ENCODE data around the gene TBX18.
A peak's percentile ranks its signal among the peaks of the same experiment; 100 is the strongest.

Gene TBX18

GRCh38 chr6:84753173-84753572, 11.2 kb downstream of the TBX18 start:
- no peaks in the 10 kb centered on the region for H3K4me1 ChIP-seq (ENCODE audit: control insufficient read depth, low read depth, low read length)
- H3K23ac ChIP-seq (ENCODE audit: low read length): no peak overlapping the region
- no peaks in the 10 kb centered on the region for H3K27me3 ChIP-seq (ENCODE audit: insufficient read depth, low read length, poor library complexity)
- H3K56ac ChIP-seq (ENCODE audit: low read length): no peak overlapping the region
- H3K4ac ChIP-seq (ENCODE audit: low read depth, low read length): no peak overlapping the region
- H2BK15ac ChIP-seq (replicated peaks; ENCODE audit: low read depth): no peak overlapping the region
- H3K18ac ChIP-seq (ENCODE audit: low read length): no peak overlapping the region
- H3K4me3 ChIP-seq (ENCODE audit: low read length): no peak overlapping the region
- H2AK5ac ChIP-seq (ENCODE audit: low read length): no peak overlapping the region
- H3K79me1 ChIP-seq (ENCODE audit: low read length): no peaks in the 10 kb centered on the region
- H3K9ac ChIP-seq (ENCODE audit: low read length): no peak overlapping the region
- no peak for DNase-seq
- H3K27ac ChIP-seq (ENCODE audit: low read depth, low read length): no peak overlapping the region
- H2BK120ac ChIP-seq (ENCODE audit: low read depth, low read length): no peak overlapping the region
- no peak overlapping the region for H2BK5ac ChIP-seq (ENCODE audit: low read length)
- no peaks in the 10 kb centered on the region for H3K36me3 ChIP-seq (ENCODE audit: control insufficient read depth, insufficient read depth, low read length)
- no CpG with 5 or more reads among the region's 1 CpG for WGBS (ENCODE audit: extremely low coverage, insufficient coverage, low lambda C conversion rate)
- no peak overlapping the region for H4K5ac ChIP-seq (ENCODE audit: low read length)
- H3K4me2 ChIP-seq (ENCODE audit: low read length): no peak overlapping the region
- no peaks in the 10 kb centered on the region for H3K79me2 ChIP-seq (ENCODE audit: control insufficient read depth, insufficient read depth, low read length)
- H4K8ac ChIP-seq (ENCODE audit: low read depth, low read length): no peak overlapping the region

- no peak overlapping the region for H4K5ac ChIP-seq (ENCODE audit: low read length)
- H3K79me1 ChIP-seq (ENCODE audit: low read length): no peaks in the 10 kb centered on the region
- DNase-seq: peak; percentile 32
- no peak overlapping the region for H3K4me3 ChIP-seq (ENCODE audit: low read length)
- no peak overlapping the region for H3K4me2 ChIP-seq (ENCODE audit: low read length)
- H3K18ac ChIP-seq (ENCODE audit: low read length): no peak overlapping the region
- no peaks in the 10 kb centered on the region for H3K79me2 ChIP-seq (ENCODE audit: control insufficient read depth, insufficient read depth, low read length)
- no peak overlapping the region for H3K4ac ChIP-seq (ENCODE audit: low read depth, low read length)
- H3K23ac ChIP-seq (ENCODE audit: low read length): no peak overlapping the region
- no peak overlapping the region for H2BK15ac ChIP-seq (replicated peaks; ENCODE audit: low read depth)
- no peak overlapping the region for H3K27ac ChIP-seq (ENCODE audit: low read depth, low read length)
- H3K27me3 ChIP-seq (ENCODE audit: insufficient read depth, low read length, poor library complexity): no peaks in the 10 kb centered on the region
- H3K4me1 ChIP-seq (ENCODE audit: control insufficient read depth, low read depth, low read length): no peaks in the 10 kb centered on the region
- no peak overlapping the region for H2AK5ac ChIP-seq (ENCODE audit: low read length)
- H3K36me3 ChIP-seq (ENCODE audit: control insufficient read depth, insufficient read depth, low read length): no peaks in the 10 kb centered on the region
- H4K8ac ChIP-seq (ENCODE audit: low read depth, low read length): no peak overlapping the region
- no peak overlapping the region for H2BK5ac ChIP-seq (ENCODE audit: low read length)
- H3K56ac ChIP-seq (ENCODE audit: low read length): no peak overlapping the region
- WGBS (ENCODE audit: extremely low coverage, insufficient coverage, low lambda C conversion rate): no CpG with 5 or more reads among the region's 5 CpGs
- no peak overlapping the region for H2BK120ac ChIP-seq (ENCODE audit: low read depth, low read length)
- H3K9ac ChIP-seq (ENCODE audit: low read length): no peak overlapping the region
Measured at GRCh38 chr6:84752118-84752850, 12.1 kb downstream of the TBX18 start.

- no peak overlapping the region for H4K8ac ChIP-seq (ENCODE audit: low read depth, low read length)
- no peak overlapping the region for H3K4ac ChIP-seq (ENCODE audit: low read depth, low read length)
- no peak overlapping the region for H3K23ac ChIP-seq (ENCODE audit: low read length)
- no peak overlapping the region for H3K56ac ChIP-seq (ENCODE audit: low read length)
- no peak overlapping the region for H3K4me3 ChIP-seq (ENCODE audit: low read length)
- no peaks in the 10 kb centered on the region for H3K27me3 ChIP-seq (ENCODE audit: insufficient read depth, low read length, poor library complexity)
- no peaks in the 10 kb centered on the region for H3K79me2 ChIP-seq (ENCODE audit: control insufficient read depth, insufficient read depth, low read length)
- H3K18ac ChIP-seq (ENCODE audit: low read length): no peak overlapping the region
- no peak overlapping the region for H3K4me2 ChIP-seq (ENCODE audit: low read length)
- H3K27ac ChIP-seq (ENCODE audit: low read depth, low read length): no peak overlapping the region
- H2AK5ac ChIP-seq (ENCODE audit: low read length): no peak overlapping the region
- no peak overlapping the region for H2BK120ac ChIP-seq (ENCODE audit: low read depth, low read length)
- no peaks in the 10 kb centered on the region for H3K79me1 ChIP-seq (ENCODE audit: low read length)
- no peak overlapping the region for H3K9ac ChIP-seq (ENCODE audit: low read length)
- no peak for DNase-seq
- no peaks in the 10 kb centered on the region for H3K4me1 ChIP-seq (ENCODE audit: control insufficient read depth, low read depth, low read length)
- no peak overlapping the region for H2BK15ac ChIP-seq (replicated peaks; ENCODE audit: low read depth)
- H2BK5ac ChIP-seq (ENCODE audit: low read length): no peak overlapping the region
- H3K36me3 ChIP-seq (ENCODE audit: control insufficient read depth, insufficient read depth, low read length): no peaks in the 10 kb centered on the region
- H4K5ac ChIP-seq (ENCODE audit: low read length): no peak overlapping the region
Measured at GRCh38 chr6:84749181-84749580, 15.2 kb downstream of the TBX18 start.

GRCh38 chr6:84748376-84748775, 16.0 kb downstream of the TBX18 start:
- Histone ChIP-seq H2BK15ac (replicated peaks; ENCODE audit: low read depth) (no peak overlapping the region), H2BK120ac (ENCODE audit: low read depth, low read length) (no peak overlapping the region), H3K4me2 (ENCODE audit: low read length) (no peak overlapping the region), H4K5ac (ENCODE audit: low read length) (no peak overlapping the region), H3K9ac (ENCODE audit: low read length) (no peak overlapping the region), H3K18ac (ENCODE audit: low read length) (no peak overlapping the region), H3K4me3 (ENCODE audit: low read length) (no peak overlapping the region), H3K36me3 (ENCODE audit: control insufficient read depth, insufficient read depth, low read length) (no peaks in the 10 kb centered on the region), H3K27ac (ENCODE audit: low read depth, low read length) (no peak overlapping the region), H2BK5ac (ENCODE audit: low read length) (no peak overlapping the region), H3K56ac (ENCODE audit: low read length) (no peak overlapping the region), H3K27me3 (ENCODE audit: insufficient read depth, low read length, poor library complexity) (no peaks in the 10 kb centered on the region), H4K8ac (ENCODE audit: low read depth, low read length) (no peak overlapping the region), H3K4ac (ENCODE audit: low read depth, low read length) (no peak overlapping the region), H3K79me1 (ENCODE audit: low read length) (no peaks in the 10 kb centered on the region), H3K23ac (ENCODE audit: low read length) (no peak overlapping the region), H2AK5ac (ENCODE audit: low read length) (no peak overlapping the region), H3K4me1 (ENCODE audit: control insufficient read depth, low read depth, low read length) (no peaks in the 10 kb centered on the region), H3K79me2 (ENCODE audit: control insufficient read depth, insufficient read depth, low read length) (no peaks in the 10 kb centered on the region)
- no CpG with 5 or more reads among the region's 2 CpGs for WGBS (ENCODE audit: extremely low coverage, insufficient coverage, low lambda C conversion rate)
- DNase-seq: no peak

GRCh38 chr6:84743616-84744015, 20.8 kb downstream of the TBX18 start:
- Histone ChIP-seq H3K23ac (ENCODE audit: low read length) (no peak overlapping the region), H3K4me3 (ENCODE audit: low read length) (no peak overlapping the region), H3K4me2 (ENCODE audit: low read length) (no peak overlapping the region), H3K79me2 (ENCODE audit: control insufficient read depth, insufficient read depth, low read length) (no peaks in the 10 kb centered on the region), H2AK5ac (ENCODE audit: low read length) (no peak overlapping the region), H3K4me1 (ENCODE audit: control insufficient read depth, low read depth, low read length) (no peaks in the 10 kb centered on the region), H2BK15ac (replicated peaks; ENCODE audit: low read depth) (no peak overlapping the region), H3K27ac (ENCODE audit: low read depth, low read length) (no peak overlapping the region), H4K5ac (ENCODE audit: low read length) (no peak overlapping the region), H2BK120ac (ENCODE audit: low read depth, low read length) (no peak overlapping the region), H3K9ac (ENCODE audit: low read length) (no peak overlapping the region), H4K8ac (ENCODE audit: low read depth, low read length) (no peak overlapping the region), H3K56ac (ENCODE audit: low read length) (no peak overlapping the region), H2BK5ac (ENCODE audit: low read length) (no peak overlapping the region), H3K36me3 (ENCODE audit: control insufficient read depth, insufficient read depth, low read length) (no peaks in the 10 kb centered on the region), H3K27me3 (ENCODE audit: insufficient read depth, low read length, poor library complexity) (no peaks in the 10 kb centered on the region), H3K18ac (ENCODE audit: low read length) (no peak overlapping the region), H3K4ac (ENCODE audit: low read depth, low read length) (no peak overlapping the region), H3K79me1 (ENCODE audit: low read length) (no peaks in the 10 kb centered on the region)
- DNase-seq: no peak
- WGBS (ENCODE audit: extremely low coverage, insufficient coverage, low lambda C conversion rate): no CpG with 5 or more reads among the region's 4 CpGs

GRCh38 chr6:84740385-84740784, 24.0 kb downstream of the TBX18 start:
- no peak overlapping the region for H2BK120ac ChIP-seq (ENCODE audit: low read depth, low read length)
- H3K18ac ChIP-seq (ENCODE audit: low read length): no peak overlapping the region
- no peak overlapping the region for H3K23ac ChIP-seq (ENCODE audit: low read length)
- no peak overlapping the region for H2BK5ac ChIP-seq (ENCODE audit: low read length)
- H3K79me2 ChIP-seq (ENCODE audit: control insufficient read depth, insufficient read depth, low read length): no peaks in the 10 kb centered on the region
- H3K56ac ChIP-seq (ENCODE audit: low read length): no peak overlapping the region
- no peak overlapping the region for H3K4me3 ChIP-seq (ENCODE audit: low read length)
- no peaks in the 10 kb centered on the region for H3K36me3 ChIP-seq (ENCODE audit: control insufficient read depth, insufficient read depth, low read length)
- H3K9ac ChIP-seq (ENCODE audit: low read length): no peak overlapping the region
- no peaks in the 10 kb centered on the region for H3K79me1 ChIP-seq (ENCODE audit: low read length)
- H4K8ac ChIP-seq (ENCODE audit: low read depth, low read length): no peak overlapping the region
- H3K4ac ChIP-seq (ENCODE audit: low read depth, low read length): no peak overlapping the region
- no peak overlapping the region for H4K5ac ChIP-seq (ENCODE audit: low read length)
- no CpG with 5 or more reads among the region's 1 CpG for WGBS (ENCODE audit: extremely low coverage, insufficient coverage, low lambda C conversion rate)
- DNase-seq: no peak
- H3K27me3 ChIP-seq (ENCODE audit: insufficient read depth, low read length, poor library complexity): no peaks in the 10 kb centered on the region
- no peak overlapping the region for H3K27ac ChIP-seq (ENCODE audit: low read depth, low read length)
- no peak overlapping the region for H3K4me2 ChIP-seq (ENCODE audit: low read length)
- no peak overlapping the region for H2AK5ac ChIP-seq (ENCODE audit: low read length)
- H2BK15ac ChIP-seq (replicated peaks; ENCODE audit: low read depth): no peak overlapping the region
- H3K4me1 ChIP-seq (ENCODE audit: control insufficient read depth, low read depth, low read length): no peaks in the 10 kb centered on the region

Data from mesendoderm (in vitro differentiated cells).